Measurements from ENCODE around the gene TMEM9. TPM values are rescaled to one million over a fixed set of nuclear protein-coding genes. Genes with fewer than 3 reads are reported as not detected.

Gene TMEM9
- total RNA-seq, 2 experiments from 2014 or later, result 28.7 to 30.6 TPM

DNA sequence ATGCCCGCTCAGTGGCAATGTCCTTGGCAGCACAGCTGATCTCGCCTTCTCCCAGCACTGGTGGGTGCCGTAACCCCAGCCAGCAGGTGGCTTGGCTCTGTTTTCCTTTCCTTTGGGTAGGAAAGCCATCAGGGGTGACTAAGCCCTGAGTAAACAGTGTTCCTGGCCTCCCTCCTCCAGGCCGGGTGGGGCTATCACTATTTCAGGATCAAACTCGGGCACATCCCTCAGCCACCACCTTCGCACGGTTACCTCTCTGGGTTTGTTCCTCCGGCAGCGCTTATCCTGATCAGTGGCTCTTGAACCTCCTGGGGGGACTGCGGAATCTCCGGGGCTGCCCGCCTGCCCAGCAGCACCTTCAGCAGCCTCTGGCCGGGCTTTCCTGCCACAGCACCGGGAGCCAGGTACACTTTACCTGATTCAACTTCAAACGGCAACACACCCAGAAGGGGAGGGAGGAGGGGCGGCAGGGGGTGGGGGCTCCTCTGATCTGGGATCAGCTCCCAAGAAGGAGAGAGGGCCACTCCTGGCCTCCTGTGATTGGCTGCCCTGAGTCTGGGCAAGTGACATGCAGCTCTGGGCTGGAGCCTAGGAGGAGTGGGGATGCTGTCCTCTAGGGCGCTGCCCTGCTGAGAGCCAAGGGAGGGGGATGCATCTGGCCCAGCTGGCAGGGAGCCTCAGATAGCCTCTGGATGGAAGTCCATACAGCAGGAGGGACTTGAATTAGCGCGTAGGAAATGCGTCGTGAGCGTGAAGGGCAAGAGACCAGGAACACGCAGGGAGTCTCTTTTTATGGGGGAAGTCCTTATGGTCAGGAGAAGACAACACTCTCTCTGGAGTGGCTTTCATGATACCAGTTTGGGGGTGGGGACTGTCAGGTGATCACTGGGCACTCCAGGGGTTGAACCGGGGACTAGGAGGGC is 27.2 kb downstream of the TMEM9 start, which contains the start of gene ASCL5:
TSS of gene ASCL5 (minus strand) at position 353 of the 923 bp plus-strand sequence. CDS start 11,812 bp downstream, outside the sequence.
- ATAC-seq, result no peak
- ChIA-PET CTCF (interaction anchor here (2.1 kb wide), 1 partner anchor 8 kb away, joined by 5 read pairs; no protein-coding TSS in a partner anchor), POLR2A (no interaction called here)
- Mint-ChIP-seq H3K36me3 (ENCODE audit: low read depth) (no peaks in the 10 kb centered on the region), H3K27ac (no peak within 1 kb of the TSS), H3K4me1 (ENCODE audit: low read depth) (no peaks in the 10 kb centered on the region), H3K9me3 (no peaks in the 10 kb centered on the region), H3K27me3 (peaks cover 10% of the 10 kb centered on the region), H3K4me3 (no peak within 1 kb of the TSS)
- intact Hi-C loops (cut with micrococcal nuclease), result no loop called here
- DNase-seq, result no peak
- TF ChIP-seq, protein P1, sequence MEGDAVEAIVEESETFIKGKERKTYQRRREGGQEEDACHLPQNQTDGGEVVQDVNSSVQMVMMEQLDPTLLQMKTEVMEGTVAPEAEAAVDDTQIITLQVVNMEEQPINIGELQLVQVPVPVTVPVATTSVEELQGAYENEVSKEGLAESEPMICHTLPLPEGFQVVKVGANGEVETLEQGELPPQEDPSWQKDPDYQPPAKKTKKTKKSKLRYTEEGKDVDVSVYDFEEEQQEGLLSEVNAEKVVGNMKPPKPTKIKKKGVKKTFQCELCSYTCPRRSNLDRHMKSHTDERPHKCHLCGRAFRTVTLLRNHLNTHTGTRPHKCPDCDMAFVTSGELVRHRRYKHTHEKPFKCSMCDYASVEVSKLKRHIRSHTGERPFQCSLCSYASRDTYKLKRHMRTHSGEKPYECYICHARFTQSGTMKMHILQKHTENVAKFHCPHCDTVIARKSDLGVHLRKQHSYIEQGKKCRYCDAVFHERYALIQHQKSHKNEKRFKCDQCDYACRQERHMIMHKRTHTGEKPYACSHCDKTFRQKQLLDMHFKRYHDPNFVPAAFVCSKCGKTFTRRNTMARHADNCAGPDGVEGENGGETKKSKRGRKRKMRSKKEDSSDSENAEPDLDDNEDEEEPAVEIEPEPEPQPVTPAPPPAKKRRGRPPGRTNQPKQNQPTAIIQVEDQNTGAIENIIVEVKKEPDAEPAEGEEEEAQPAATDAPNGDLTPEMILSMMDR (IDR thresholded peaks at IDR 0.05), result no peak

DNA sequence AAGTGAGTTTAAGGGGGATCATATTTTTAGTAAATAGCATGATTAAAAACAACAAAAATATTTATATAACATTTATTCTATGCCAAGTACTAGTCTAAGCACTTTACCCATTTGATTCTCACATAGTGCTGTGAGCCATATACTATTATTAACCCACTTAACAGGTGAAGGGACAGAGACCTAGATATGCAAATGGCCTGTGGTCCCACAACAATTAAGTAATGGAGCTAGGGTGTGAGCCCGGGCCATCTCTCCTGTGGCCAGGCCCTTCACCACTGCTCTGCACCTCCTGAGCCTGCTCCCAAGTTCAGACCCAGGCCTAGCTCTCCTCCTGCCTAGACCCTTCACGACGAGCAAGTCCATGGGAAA is 27.8 kb downstream of the TMEM9 start:
- no peak overlapping the region for H3K4me3 Mint-ChIP-seq
- no peak overlapping the region for H3K27ac Mint-ChIP-seq
- no peaks in the 10 kb centered on the region for H3K4me1 Mint-ChIP-seq (ENCODE audit: low read depth)
- peaks cover 10% of the 10 kb centered on the region for H3K27me3 Mint-ChIP-seq
- no peaks in the 10 kb centered on the region for H3K36me3 Mint-ChIP-seq (ENCODE audit: low read depth)
- intact Hi-C loops (cut with micrococcal nuclease), result no loop called here
- TF ChIP-seq, protein P1 (IDR thresholded peaks at IDR 0.05), result no peak
- H3K9me3 Mint-ChIP-seq, result no peaks in the 10 kb centered on the region
- no peak for ATAC-seq
- CTCF ChIA-PET, result interaction anchor here (1.7 kb wide), 1 partner anchor 12 kb away, joined by 5 read pairs; no protein-coding TSS in a partner anchor
- no peak for DNase-seq
- POLR2A ChIA-PET, result no interaction called here

DNA sequence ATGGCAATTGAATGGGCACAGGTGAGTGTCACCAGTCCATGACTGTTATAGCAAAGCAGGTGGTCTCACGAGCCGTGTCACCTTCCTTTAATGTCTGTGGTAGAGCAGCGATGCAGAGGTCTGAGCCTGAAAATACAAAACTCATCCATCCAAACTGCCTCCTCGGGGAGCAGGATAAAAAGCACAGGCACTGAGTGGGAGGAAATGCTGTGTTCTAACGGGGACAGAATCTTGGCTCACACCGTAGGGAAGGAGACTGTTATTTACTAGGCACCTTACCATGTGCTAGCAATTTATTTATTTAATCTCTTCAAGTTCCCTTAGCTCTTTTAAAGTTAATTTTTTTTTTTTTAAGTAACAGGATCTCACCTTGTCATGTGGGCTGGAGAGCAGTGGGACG is 28.5 kb downstream of the TMEM9 start:
- H3K27ac Mint-ChIP-seq, result no peak overlapping the region
- ChIA-PET POLR2A (no interaction called here), CTCF (interaction anchor here (1.7 to 1.9 kb wide), 2 partner anchors 11 to 12 kb away, joined by 5 read pairs; no protein-coding TSS in a partner anchor)
- intact Hi-C loops (cut with micrococcal nuclease), result no loop called here
- H3K4me3 Mint-ChIP-seq, result no peak overlapping the region
- DNase-seq, result no peak
- no peak for ATAC-seq
- peaks cover 10% of the 10 kb centered on the region for H3K27me3 Mint-ChIP-seq
- no peaks in the 10 kb centered on the region for H3K4me1 Mint-ChIP-seq (ENCODE audit: low read depth)
- TF ChIP-seq, protein P1 (IDR thresholded peaks at IDR 0.05), result no peak
- H3K36me3 Mint-ChIP-seq (ENCODE audit: low read depth), result no peaks in the 10 kb centered on the region
- no peaks in the 10 kb centered on the region for H3K9me3 Mint-ChIP-seq

DNA sequence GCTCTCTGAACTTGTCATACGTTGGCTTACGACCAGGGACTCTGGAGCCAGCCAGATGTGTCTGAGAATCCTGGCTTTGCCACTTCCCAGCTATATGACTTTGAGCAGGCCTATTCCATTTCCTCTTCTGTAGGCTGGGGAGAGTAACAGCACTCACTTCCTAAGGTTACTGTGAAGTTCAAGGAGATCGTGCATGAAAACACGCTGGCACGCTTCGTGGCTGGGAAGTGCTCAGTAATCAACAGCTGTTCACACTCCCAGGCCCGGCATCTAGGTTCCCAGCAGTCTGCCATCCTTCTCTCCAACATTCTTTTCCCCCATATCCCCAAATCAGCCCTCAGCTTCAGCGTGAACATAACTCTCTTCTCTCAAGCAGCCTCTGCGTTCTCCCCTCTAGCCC is 29.3 kb downstream of the TMEM9 start:
- Mint-ChIP-seq H3K4me1 (ENCODE audit: low read depth) (peaks cover 3% of the 10 kb centered on the region), H3K4me3 (no peak overlapping the region), H3K9me3 (no peaks in the 10 kb centered on the region), H3K27me3 (peaks cover 10% of the 10 kb centered on the region), H3K27ac (no peak overlapping the region), H3K36me3 (ENCODE audit: low read depth) (no peaks in the 10 kb centered on the region)
- TF ChIP-seq, protein P1 (IDR thresholded peaks at IDR 0.05), result no peak
- POLR2A ChIA-PET, result no interaction called here
- DNase-seq (no peak), ATAC-seq (no peak)
- CTCF ChIA-PET, result interaction anchor here (1.7 to 1.9 kb wide), 2 partner anchors 10 to 12 kb away, joined by 5 read pairs; no protein-coding TSS in a partner anchor
- intact Hi-C loops (cut with micrococcal nuclease), result no loop called here

DNA sequence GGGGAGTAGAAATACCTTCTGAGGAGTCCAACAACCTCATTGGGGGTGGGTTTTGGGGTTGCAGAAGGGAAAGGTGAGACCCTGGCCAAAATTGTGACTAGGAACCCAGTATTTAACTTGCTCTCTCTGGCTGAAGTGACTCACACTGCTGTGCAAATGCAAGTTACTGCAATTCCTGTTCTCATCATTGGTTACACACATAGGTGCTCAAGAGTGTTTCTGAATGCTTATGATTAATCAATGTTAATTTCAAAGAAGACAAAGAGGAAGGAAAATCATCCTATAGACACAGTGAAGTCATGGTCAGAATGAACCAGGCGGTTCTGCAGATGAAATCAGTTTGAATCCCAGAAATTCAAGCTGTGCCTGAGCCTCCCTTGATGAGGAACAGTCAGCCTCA is 30.4 kb downstream of the TMEM9 start:
- ATAC-seq, result no peak
- no peak for DNase-seq
- H3K27me3 Mint-ChIP-seq, result peaks cover 10% of the 10 kb centered on the region
- TF ChIP-seq, protein P1 (IDR thresholded peaks at IDR 0.05), result no peak
- no peak overlapping the region for H3K4me3 Mint-ChIP-seq
- CTCF ChIA-PET, result interaction anchor here (1.9 kb wide), 1 partner anchor 10 kb away, joined by 5 read pairs; no protein-coding TSS in a partner anchor
- POLR2A ChIA-PET, result no interaction called here
- no peaks in the 10 kb centered on the region for H3K9me3 Mint-ChIP-seq
- H3K4me1 Mint-ChIP-seq (ENCODE audit: low read depth), result peaks cover 6% of the 10 kb centered on the region
- intact Hi-C loops (cut with micrococcal nuclease), result no loop called here
- no peak overlapping the region for H3K27ac Mint-ChIP-seq
- no peaks in the 10 kb centered on the region for H3K36me3 Mint-ChIP-seq (ENCODE audit: low read depth)
